ENCODE results near the gene ARMC6.

GRCh38 chr19:18990128-18990708 lies 43.2 kb upstream of the ARMC6 start:
- TF ChIP-seq POLR2AphosphoS5 (IDR thresholded peaks at IDR 0.05) (no peak), POLR2A (IDR thresholded peaks at IDR 0.05) (no peak), CTCF (IDR thresholded peaks at IDR 0.05) (no peak), EP300 (IDR thresholded peaks at IDR 0.05) (no peak)

Data from sigmoid colon (tissue), 4 donors.